PC-3 (cell line): ENCODE results near the gene NIPAL3. TPM values are rescaled to one million over a fixed set of nuclear protein-coding genes. Genes with fewer than 3 reads are reported as not detected.

ENCODE experiments used
- ATAC-seq: fragments of 200-7000 bp; cut with Tn5 transposase; 2 replicates; pipeline ENCODE4 v1.9.1; 2020; ENCODE audit warnings: mild to moderate bottlenecking, moderate library complexity
- BruUV-seq: library from RNA; stranded (reverse); fragments of 400-500 nt; replicated peaks from 2 replicates; lab custom pipeline; 2021; lab: Mats Ljungman, UMichigan
- CTCF ChIA-PET: fragments of 300-600 bp; sonication (Branson Sonifier 250); formaldehyde crosslinking; loops from one replicate; lab custom pipeline; 2022; ENCODE audit warnings: antibody characterized with exemption; lab: Charles Lee
- POLR2A ChIA-PET: fragments of 300-600 bp; sonication (Branson Sonifier 250); formaldehyde crosslinking; loops from one replicate; lab custom pipeline; 2022; ENCODE audit warnings: antibody characterized with exemption; ENCODE audit not compliant: unreplicated experiment; lab: Charles Lee
- DNase-seq: peaks from one replicate; pipeline ENCODE4 v3.0.0-alpha.2; 2015
- H2AFZ ChIP-seq: fragments of 300-600 bp; sonication (generic); 2 replicates; pipeline ENCODE4 v1.6.0; 2016; ENCODE audit warnings: antibody characterized with exemption, low read length
- H3F3A ChIP-seq: fragments of 300-600 bp; sonication (generic); one replicate; pipeline ENCODE4 v1.6.0; 2017; ENCODE audit warnings: antibody characterized with exemption, low read length, control low read depth, mild to moderate bottlenecking; ENCODE audit not compliant: unreplicated experiment
- H3K27ac ChIP-seq: fragments of 300-600 bp; sonication (generic); 2 replicates; pipeline ENCODE4 v1.5.1; 2016; ENCODE audit warnings: mild to moderate bottlenecking, low read length
- H3K27me3 ChIP-seq: fragments of 300-600 bp; sonication (generic); 2 replicates; pipeline ENCODE4 v1.6.1; 2016; ENCODE audit warnings: low read length, mixed read lengths
- H3K36me3 ChIP-seq: fragments of 300-600 bp; sonication (generic); 2 replicates; pipeline ENCODE4 v1.6.1; 2016; ENCODE audit warnings: low read depth, mixed run types, low read length, mixed read lengths
- H3K4me1 ChIP-seq: fragments of 300-600 bp; sonication (generic); 2 replicates; pipeline ENCODE4 v1.5.1; 2016; ENCODE audit warnings: low read length; ENCODE audit not compliant: insufficient read depth
- H3K4me2 ChIP-seq: fragments of 300-600 bp; sonication (generic); 2 replicates; pipeline ENCODE4 v1.6.0; 2016; ENCODE audit warnings: low read length
- H3K4me3 ChIP-seq: fragments of 300-600 bp; sonication (generic); 2 replicates; pipeline ENCODE4 v1.5.1; 2016; ENCODE audit warnings: mild to moderate bottlenecking, low read length, mixed read lengths
- H3K79me2 ChIP-seq: fragments of 300-600 bp; sonication (generic); 2 replicates; pipeline ENCODE4 v1.6.1; 2017; ENCODE audit warnings: low read length, mixed read lengths
- H3K9ac ChIP-seq: fragments of 300-600 bp; sonication (generic); 2 replicates; pipeline ENCODE4 v1.6.0; 2016; ENCODE audit warnings: mild to moderate bottlenecking, low read length
- H3K9me2 ChIP-seq: fragments of 300-600 bp; sonication (generic); replicated peaks from 2 replicates; pipeline ENCODE4 v1.6.1; 2016; ENCODE audit warnings: mixed run types, low read length, mixed read lengths
- H3K9me3 ChIP-seq: fragments of 300-600 bp; sonication (generic); 2 replicates; pipeline ENCODE4 v1.6.1; 2016; ENCODE audit warnings: low read length, mixed read lengths
- H4K20me1 ChIP-seq: fragments of 300-600 bp; sonication (generic); 2 replicates; pipeline ENCODE4 v1.6.1; 2016; ENCODE audit warnings: low read length, mixed read lengths
- CTCF ChIP-seq: fragments of 300-600 bp; sonication (generic); conservative IDR thresholded peaks from 2 replicates; pipeline ENCODE4 v1.5.1; 2017; ENCODE audit warnings: antibody characterized with exemption, low read depth, mild to moderate bottlenecking, low read length
- EZH2 ChIP-seq: fragments of 300-600 bp; sonication (generic); IDR thresholded peaks from one replicate; pipeline ENCODE4 v1.6.1; 2017; ENCODE audit warnings: antibody characterized with exemption, mild to moderate bottlenecking, low read length; ENCODE audit not compliant: unreplicated experiment
- EZH2phosphoT487 ChIP-seq: fragments of 300-600 bp; sonication (generic); IDR thresholded peaks from 2 replicates; pipeline ENCODE4 v1.6.1; 2018; ENCODE audit warnings: mild to moderate bottlenecking, antibody characterized with exemption, low read length, borderline replicate concordance
- intact Hi-C: fragments of 100-400 bp; cut with micrococcal nuclease; formaldehyde crosslinking; loops from 2 replicates; pipeline ENCODE4 v1.9.0; 2023
- total RNA-seq: library from RNA; depleted of rRNA; stranded (reverse); fragments of >200 nt; gene quantifications from 2 replicates; pipeline ENCODE4 v1.2.3, GENCODE V29; 2014

The NIPAL3 gene
- total RNA-seq, 1 experiment from 2014 or later, result 35.2 TPM

GRCh38 chr1:24437631-24438396 is 22.2 kb downstream of the NIPAL3 start:
- H3K4me1 ChIP-seq, result peaks cover 12% of the 10 kb centered on the region
- H3K36me3 ChIP-seq, result peaks cover 18% of the 10 kb centered on the region; the same call in 1 of the 2 replicates
- TF ChIP-seq EZH2 (no peak), CTCF (no peak), EZH2phosphoT487 (no peak)
- no peak overlapping the region for H3K4me3 ChIP-seq
- no peaks in the 10 kb centered on the region for H3F3A ChIP-seq
- no peak overlapping the region for H3K4me2 ChIP-seq
- ChIA-PET POLR2A (no interaction called here), CTCF (no interaction called here)
- DNase-seq, result peak; percentile 50
- no TSS peak for BruUV-seq
- H3K9ac ChIP-seq, result no peak overlapping the region
- ATAC-seq, result peak; percentile 57
- H3K79me2 ChIP-seq, result no peaks in the 10 kb centered on the region
- no peaks in the 10 kb centered on the region for H3K9me2 ChIP-seq
- H3K9me3 ChIP-seq, result no peaks in the 10 kb centered on the region
- H4K20me1 ChIP-seq, result no peaks in the 10 kb centered on the region
- intact Hi-C loops, result no loop called here
- H2AFZ ChIP-seq, result no peak overlapping the region
- H3K27me3 ChIP-seq, result no peaks in the 10 kb centered on the region
- H3K27ac ChIP-seq, result 0 out of 2 replicates have a peak overlapping the region, but pooled peaks have one; percentile 16

- no peaks in the 10 kb centered on the region for H3K9me2 ChIP-seq
- H3K4me1 ChIP-seq, result peaks cover 12% of the 10 kb centered on the region
- TF ChIP-seq EZH2 (no peak), EZH2phosphoT487 (no peak), CTCF (no peak)
- H3K4me2 ChIP-seq, result no peak overlapping the region
- intact Hi-C loops, result no loop called here
- DNase-seq, result no peak
- H3K9ac ChIP-seq, result no peak overlapping the region
- no TSS peak for BruUV-seq
- H3K4me3 ChIP-seq, result no peak overlapping the region
- H3K27me3 ChIP-seq, result no peaks in the 10 kb centered on the region
- POLR2A ChIA-PET, result no interaction called here
- peaks cover 11% of the 10 kb centered on the region; the same call in 1 of the 2 replicates for H3K36me3 ChIP-seq
- CTCF ChIA-PET, result no interaction called here
- H3K27ac ChIP-seq, result no peak overlapping the region
- no peaks in the 10 kb centered on the region for H3F3A ChIP-seq
- H2AFZ ChIP-seq, result no peak overlapping the region
- no peaks in the 10 kb centered on the region for H3K9me3 ChIP-seq
- no peak for ATAC-seq
- H3K79me2 ChIP-seq, result no peaks in the 10 kb centered on the region
- no peaks in the 10 kb centered on the region for H4K20me1 ChIP-seq
Observed at GRCh38 chr1:24438423-24438901, 22.9 kb downstream of the NIPAL3 start.

GRCh38 chr1:24440436-24440835 is 24.8 kb downstream of the NIPAL3 start:
- H3K36me3 ChIP-seq, result peaks cover 14% of the 10 kb centered on the region; the same call in 1 of the 2 replicates
- intact Hi-C loops, result no loop called here
- POLR2A ChIA-PET, result no interaction called here

More at GRCh38 chr1:24440436-24440835, 24.8 kb downstream of the NIPAL3 start:
- Histone ChIP-seq H3K27ac (no peak overlapping the region), H4K20me1 (no peaks in the 10 kb centered on the region), H2AFZ (no peak overlapping the region), H3K4me1 (peaks cover 12% of the 10 kb centered on the region), H3K9me2 (no peaks in the 10 kb centered on the region), H3K27me3 (no peaks in the 10 kb centered on the region), H3F3A (no peaks in the 10 kb centered on the region), H3K4me2 (no peak overlapping the region), H3K9me3 (no peaks in the 10 kb centered on the region), H3K79me2 (no peaks in the 10 kb centered on the region), H3K9ac (no peak overlapping the region), H3K4me3 (no peak overlapping the region)
- ATAC-seq (no peak), DNase-seq (no peak)
- no TSS peak for BruUV-seq
- TF ChIP-seq EZH2phosphoT487 (no peak), EZH2 (no peak), CTCF (no peak)
- CTCF ChIA-PET, result no interaction called here
